T1000 (cell line): ENCODE results near the gene P2RX1.
A peak's percentile ranks its signal among the peaks of the same experiment; 100 is the strongest.

Experiments
- DNase-seq: peaks from one replicate; lab custom pipeline; 2025; ENCODE audit warnings: mixed read lengths; lab: John Stamatoyannopoulos, UW

P2RX1 gene

GRCh38 chr17:3915995-3916696, at the start of gene P2RX1:
Gene P2RX1 (minus strand): TSS chr17:3916465. CDS start chr17:3916225, 240 bp downstream.
- no peak for DNase-seq

GRCh38 chr17:3965118-3965800, 49.0 kb upstream of the P2RX1 start:
- no peak for DNase-seq

GRCh38 chr17:3964203-3965117, 48.2 kb upstream of the P2RX1 start, which contains the start of gene ATP2A3:
Gene ATP2A3 (minus strand): TSS chr17:3964437. CDS start chr17:3964291, 146 bp downstream.
- DNase-seq: no peak

DNA sequence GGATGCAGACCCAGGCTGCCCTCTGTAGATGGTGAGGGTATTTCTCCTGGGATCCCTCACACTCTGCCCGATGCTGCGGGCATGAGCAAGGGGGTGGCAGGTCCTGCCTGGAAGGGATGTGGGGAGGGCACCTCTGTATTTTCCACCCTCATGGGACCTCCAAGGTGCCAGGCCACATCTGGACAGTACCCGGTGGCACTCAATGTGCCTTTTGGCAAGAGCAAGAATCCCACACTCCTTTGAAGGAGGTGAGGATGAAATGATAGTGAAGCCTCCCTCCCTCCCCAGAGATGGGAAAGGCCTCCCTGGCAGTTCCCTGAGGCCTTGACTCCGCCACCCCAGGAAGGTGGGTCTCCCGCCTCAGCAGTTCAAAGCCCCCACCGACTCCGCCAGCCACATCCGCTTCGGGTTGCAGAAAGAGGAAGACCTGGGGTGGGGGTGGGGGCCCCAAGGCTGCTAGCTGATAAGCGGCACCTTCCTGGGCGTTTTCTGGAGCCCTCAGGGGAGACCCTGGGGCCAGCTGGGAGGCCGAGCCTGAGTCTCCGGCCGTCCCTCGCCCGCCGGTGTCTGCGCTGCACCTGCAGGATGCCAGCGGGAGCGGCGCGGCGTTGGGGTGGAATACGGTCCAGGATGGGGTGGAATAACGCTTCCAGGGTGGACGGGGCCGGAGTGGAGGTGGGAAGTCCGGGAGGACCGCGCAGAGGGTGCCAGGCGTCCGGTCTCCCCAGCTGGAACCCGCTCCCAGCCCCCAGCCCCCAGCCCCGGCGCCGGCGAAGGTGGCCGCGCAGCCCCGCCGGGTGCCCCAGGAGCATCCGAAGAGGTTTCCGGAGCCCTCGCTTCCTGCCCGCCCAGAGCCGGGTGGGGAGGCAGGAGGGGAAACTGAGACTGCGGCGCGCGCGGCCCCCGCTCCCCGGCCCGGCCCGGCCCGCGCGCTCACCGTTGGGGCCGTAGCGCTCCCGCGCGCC, 47.3 kb upstream of the P2RX1 start:
- no peak for DNase-seq

DNA sequence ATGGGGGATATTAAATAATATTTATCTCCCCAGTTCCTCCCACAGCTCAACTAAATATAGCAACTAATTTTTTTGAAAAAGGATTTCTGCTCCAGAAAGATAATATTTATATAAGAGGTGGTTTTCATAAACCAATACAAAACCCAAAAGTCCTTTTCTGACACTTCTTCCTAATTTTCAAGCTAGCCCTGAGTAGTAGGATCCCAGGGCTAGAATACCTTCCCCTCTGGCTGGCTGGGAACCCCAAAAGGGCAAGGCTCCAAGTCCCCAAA, 46.6 kb upstream of the P2RX1 start:
- no peak for DNase-seq

DNA sequence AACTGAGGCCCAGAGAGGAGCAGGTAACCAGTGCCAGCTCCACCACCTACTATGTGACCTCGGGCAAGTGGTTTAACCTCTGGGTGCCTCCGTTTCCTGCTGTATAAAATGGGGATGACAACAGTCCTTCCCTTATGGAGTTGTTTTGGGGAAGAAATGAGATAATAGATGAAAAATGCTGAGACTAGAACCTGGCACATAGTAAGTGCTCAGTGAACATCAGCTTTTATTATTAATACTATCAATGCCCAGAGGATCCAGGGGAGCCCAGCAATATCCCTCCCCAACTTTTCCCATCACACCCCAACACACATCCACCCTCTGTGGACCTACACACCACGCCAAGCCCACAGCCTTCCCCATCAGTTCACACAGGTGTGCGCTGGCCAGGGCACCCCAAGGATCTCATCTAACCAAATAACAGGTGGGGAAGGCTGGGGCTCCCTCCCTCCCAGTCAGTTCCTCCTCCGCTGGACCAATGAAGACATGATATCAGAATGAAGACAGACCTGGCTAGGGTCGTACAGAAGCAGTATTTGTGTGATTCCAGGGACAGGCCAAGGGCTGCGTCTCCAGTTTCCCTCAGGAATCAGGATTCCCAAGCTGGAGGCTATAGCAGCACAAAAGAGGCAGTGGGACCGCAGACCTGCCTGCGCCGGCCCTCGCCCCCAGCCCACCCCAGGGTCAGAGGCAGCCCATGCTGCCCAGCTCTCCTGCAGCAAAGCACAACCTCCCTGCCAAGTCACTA, 46.1 kb upstream of the P2RX1 start:
- no peak for DNase-seq

- DNase-seq: no peak
Measured at GRCh38 chr17:3961564-3962047, 45.3 kb upstream of the P2RX1 start.

DNA sequence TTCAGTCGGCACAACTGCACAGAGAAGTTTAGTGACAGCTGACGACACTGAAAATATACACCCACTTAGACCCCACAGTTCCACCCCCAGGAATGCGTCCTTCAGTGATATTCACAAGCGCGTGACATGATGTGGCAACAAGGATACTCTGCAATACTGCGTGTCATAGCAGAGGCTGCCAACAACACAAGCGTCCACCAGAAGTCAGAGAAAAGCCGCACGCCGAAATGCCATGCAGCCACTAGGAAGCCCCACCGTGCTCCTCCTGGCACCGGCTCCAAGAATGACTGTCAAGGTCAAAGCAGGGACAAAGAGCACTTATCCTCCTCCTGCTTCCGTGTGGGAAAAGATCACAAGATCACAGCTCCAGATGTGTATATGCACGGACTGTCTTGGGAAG, 44.5 kb upstream of the P2RX1 start:
- DNase-seq: no peak

GRCh38 chr17:3959921-3960601, 43.8 kb upstream of the P2RX1 start:
- no peak for DNase-seq

DNA sequence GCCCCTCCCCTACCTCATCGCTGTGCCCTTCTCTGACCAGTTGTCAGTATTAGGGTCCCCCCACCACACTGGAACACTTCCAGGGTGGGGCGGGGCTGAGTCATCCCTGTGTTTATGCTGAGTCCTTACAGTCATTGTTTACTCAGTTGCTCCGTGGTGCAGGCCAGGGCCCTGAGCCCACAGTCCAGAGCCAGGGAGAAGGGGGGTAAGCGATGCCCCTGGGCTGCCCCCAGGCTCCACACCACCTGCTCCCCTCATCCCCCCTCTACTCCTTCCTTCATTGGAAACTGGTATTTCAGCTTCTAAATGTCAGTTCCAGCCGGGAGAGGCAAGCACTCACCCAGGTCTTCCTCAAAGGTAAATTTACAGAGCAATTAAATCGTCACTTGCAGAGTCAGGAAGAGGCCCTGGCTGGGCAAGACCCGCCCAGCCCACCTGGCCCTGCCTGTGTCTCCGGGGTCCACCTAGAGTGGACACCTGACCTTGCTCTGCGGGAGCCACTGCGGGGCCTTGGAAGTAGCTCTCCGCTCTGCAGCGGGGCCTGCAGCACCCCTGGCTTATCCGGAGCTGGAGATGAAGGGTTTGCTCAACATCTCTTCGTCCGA, 43.1 kb upstream of the P2RX1 start:
- peak; percentile 27 for DNase-seq

DNA sequence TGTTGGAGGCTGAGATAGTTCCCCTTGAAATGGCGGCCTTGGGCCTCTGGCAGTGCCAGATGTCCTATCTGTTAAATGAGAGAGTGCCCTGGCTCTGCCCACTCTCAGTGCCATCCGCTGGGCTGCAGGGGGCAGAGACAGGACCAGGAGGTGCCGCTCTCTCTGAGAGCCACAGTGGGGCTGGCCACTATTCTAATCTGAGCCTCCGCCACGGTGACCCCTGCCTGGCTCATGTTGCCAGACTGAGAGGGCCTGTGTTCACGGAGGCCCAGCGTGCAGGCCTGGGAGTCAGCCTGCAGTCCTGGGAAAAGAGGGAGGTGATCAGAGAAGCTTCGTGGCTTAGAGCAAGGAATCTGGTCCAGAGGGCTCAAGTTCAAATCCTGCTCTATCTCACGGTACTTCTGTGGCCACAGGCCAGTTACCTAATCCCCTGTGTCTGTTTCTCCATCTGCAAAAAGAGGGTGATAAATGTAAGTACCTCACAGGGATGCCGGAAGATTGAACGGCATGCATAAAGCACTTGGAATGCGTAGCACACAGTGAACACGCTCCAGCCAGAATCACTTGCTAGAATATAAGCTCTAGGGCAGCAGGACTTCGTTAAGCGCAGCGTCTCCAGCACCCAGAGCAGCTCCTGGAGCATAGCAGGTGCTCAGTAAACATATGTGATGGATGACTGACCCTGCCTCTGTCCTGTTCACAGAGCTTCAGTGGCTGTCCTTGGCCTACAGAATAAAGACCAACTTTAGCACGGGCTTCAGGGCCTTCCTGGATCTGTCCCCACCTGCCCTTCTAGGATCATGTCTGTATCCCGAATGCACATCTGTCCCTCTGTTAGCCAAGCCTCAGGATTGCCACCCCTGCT, 41.7 kb upstream of the P2RX1 start:
- no peak for DNase-seq

DNA sequence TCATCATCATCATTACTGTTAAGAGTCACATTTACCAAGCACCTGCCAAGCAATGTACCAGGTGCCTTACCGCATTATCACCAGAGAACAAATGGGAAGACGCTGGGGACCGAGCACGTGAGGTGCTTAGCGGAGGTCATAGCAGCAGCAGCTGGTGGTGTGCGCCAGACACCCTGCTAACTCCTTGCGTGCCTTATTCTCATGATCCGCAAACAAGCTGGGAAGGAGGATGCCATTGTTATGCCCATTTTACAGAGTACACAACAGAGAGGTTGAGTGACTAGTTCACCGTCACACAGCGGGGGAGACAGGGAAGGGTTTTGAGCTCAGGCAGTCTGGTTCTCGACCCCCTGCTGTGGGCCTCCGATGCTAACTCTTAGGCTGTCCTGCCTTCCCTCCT, 40.7 kb upstream of the P2RX1 start:
- no peak for DNase-seq

GRCh38 chr17:3956327-3956957, 40.2 kb upstream of the P2RX1 start:
- DNase-seq: no peak

GRCh38 chr17:3955673-3955988, 39.4 kb upstream of the P2RX1 start:
- DNase-seq: no peak

DNA sequence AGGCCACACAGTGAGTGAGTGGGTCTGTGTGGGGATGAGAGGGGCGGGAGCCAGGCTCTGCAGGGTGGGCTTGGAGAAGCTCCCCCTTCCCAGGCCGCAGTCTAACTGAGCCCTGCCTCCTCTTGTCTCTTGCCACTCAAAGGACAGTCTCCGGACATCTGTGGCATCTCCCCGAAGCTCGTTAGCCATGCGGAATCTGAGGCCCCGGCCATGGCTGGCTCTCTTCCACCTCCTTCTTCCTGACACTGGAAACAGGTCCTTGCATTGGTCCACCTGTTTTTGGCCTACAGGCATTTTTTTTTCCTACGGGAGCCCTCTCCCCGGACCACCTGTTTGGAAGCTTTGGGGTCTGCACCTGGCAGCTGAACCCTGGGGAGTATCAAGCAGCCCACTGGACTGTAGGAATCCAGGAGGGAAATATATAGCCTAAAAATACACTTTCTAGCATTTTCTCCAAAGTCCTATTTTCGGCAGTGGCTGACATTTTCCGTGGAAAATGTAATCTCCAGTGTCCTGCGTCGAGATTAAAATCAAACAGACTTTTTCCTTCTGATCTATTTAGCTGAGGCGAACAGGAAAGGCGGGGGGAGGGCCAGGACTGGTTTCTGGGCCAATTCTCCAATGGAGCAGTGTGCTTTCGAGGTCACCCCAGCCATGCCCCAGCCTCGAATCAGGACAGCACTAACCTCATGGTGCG, 38.9 kb upstream of the P2RX1 start:
- no peak for DNase-seq

GRCh38 chr17:3954086-3954485, 37.8 kb upstream of the P2RX1 start:
- no peak for DNase-seq

GRCh38 chr17:3953542-3953941, 37.3 kb upstream of the P2RX1 start:
- no peak for DNase-seq

- no peak for DNase-seq
Measured at GRCh38 chr17:3952186-3952585, 35.9 kb upstream of the P2RX1 start.
